ENCODE data around the gene MRPL38.
"Not testable (repeated sequence)": the region's sequence is repeated elsewhere in the genome, so short reads cannot be mapped to it uniquely, and the experiment has no call there.

The MRPL38 gene

GRCh38 chr17:75893305-75894048, 11.2 kb downstream of the MRPL38 start:
- no peak overlapping the region for H3K27ac ChIP-seq (ENCODE audit: low read length)
- no peak overlapping the region for H3K9ac ChIP-seq (ENCODE audit: low read depth, low read length)

GRCh38 chr17:75892556-75893224, 12.0 kb downstream of the MRPL38 start:
- Histone ChIP-seq H3K27ac (ENCODE audit: low read length) (no peak overlapping the region), H3K9ac (ENCODE audit: low read depth, low read length) (no peak overlapping the region), H3K4me1 (ENCODE audit: insufficient read depth, low read length) (peaks cover 4% of the 10 kb centered on the region; the same call in 1 of the 2 replicates)

More at GRCh38 chr17:75893305-75894048, 11.2 kb downstream of the MRPL38 start:
- Histone ChIP-seq H3K36me3 (ENCODE audit: insufficient read depth, low read depth, low read length) (peaks cover 30% of the 10 kb centered on the region), H3K27me3 (ENCODE audit: insufficient read depth, low read length) (no peaks in the 10 kb centered on the region), H3K9me3 (ENCODE audit: insufficient read depth, low read depth, low read length) (no peaks in the 10 kb centered on the region), H3K4me1 (ENCODE audit: insufficient read depth, low read length) (peaks cover 4% of the 10 kb centered on the region; the same call in 1 of the 2 replicates), H3K4me3 (ENCODE audit: low read length) (no peak overlapping the region)

GRCh38 chr17:75891605-75892555, 12.8 kb downstream of the MRPL38 start:
- Histone ChIP-seq H3K27me3 (ENCODE audit: insufficient read depth, low read length) (no peaks in the 10 kb centered on the region), H3K36me3 (ENCODE audit: insufficient read depth, low read depth, low read length) (peaks cover 23% of the 10 kb centered on the region), H3K4me3 (ENCODE audit: low read length) (no peak overlapping the region), H3K9me3 (ENCODE audit: insufficient read depth, low read depth, low read length) (no peaks in the 10 kb centered on the region), H3K9ac (ENCODE audit: low read depth, low read length) (no peak overlapping the region), H3K4me1 (ENCODE audit: insufficient read depth, low read length) (peaks cover 4% of the 10 kb centered on the region; the same call in 1 of the 2 replicates), H3K27ac (ENCODE audit: low read length) (no peak overlapping the region)

More at GRCh38 chr17:75892556-75893224, 12.0 kb downstream of the MRPL38 start:
- Histone ChIP-seq H3K4me3 (ENCODE audit: low read length) (no peak overlapping the region), H3K27me3 (ENCODE audit: insufficient read depth, low read length) (no peaks in the 10 kb centered on the region), H3K9me3 (ENCODE audit: insufficient read depth, low read depth, low read length) (no peaks in the 10 kb centered on the region), H3K36me3 (ENCODE audit: insufficient read depth, low read depth, low read length) (peaks cover 23% of the 10 kb centered on the region)

GRCh38 chr17:75891022-75891604, 13.6 kb downstream of the MRPL38 start:
- Histone ChIP-seq H3K9me3 (ENCODE audit: insufficient read depth, low read depth, low read length) (no peaks in the 10 kb centered on the region), H3K9ac (ENCODE audit: low read depth, low read length) (no peak overlapping the region), H3K4me1 (ENCODE audit: insufficient read depth, low read length) (peaks cover 4% of the 10 kb centered on the region; the same call in 1 of the 2 replicates), H3K36me3 (ENCODE audit: insufficient read depth, low read depth, low read length) (peaks cover 23% of the 10 kb centered on the region), H3K27ac (ENCODE audit: low read length) (no peak overlapping the region), H3K27me3 (ENCODE audit: insufficient read depth, low read length) (no peaks in the 10 kb centered on the region), H3K4me3 (ENCODE audit: low read length) (no peak overlapping the region)

- no peak overlapping the region for H3K27ac ChIP-seq (ENCODE audit: low read length)
- peaks cover 4% of the 10 kb centered on the region; the same call in 1 of the 2 replicates for H3K4me1 ChIP-seq (ENCODE audit: insufficient read depth, low read length)
- H3K9ac ChIP-seq (ENCODE audit: low read depth, low read length): no peak overlapping the region
- H3K27me3 ChIP-seq (ENCODE audit: insufficient read depth, low read length): no peaks in the 10 kb centered on the region
- no peak overlapping the region for H3K4me3 ChIP-seq (ENCODE audit: low read length)
- H3K9me3 ChIP-seq (ENCODE audit: insufficient read depth, low read depth, low read length): no peaks in the 10 kb centered on the region
- peaks cover 23% of the 10 kb centered on the region for H3K36me3 ChIP-seq (ENCODE audit: insufficient read depth, low read depth, low read length)
Measured at GRCh38 chr17:75889454-75889853, 15.2 kb downstream of the MRPL38 start.

GRCh38 chr17:75888484-75888883, 16.2 kb downstream of the MRPL38 start:
- H3K27me3 ChIP-seq (ENCODE audit: insufficient read depth, low read length): no peaks in the 10 kb centered on the region
- H3K27ac ChIP-seq (ENCODE audit: low read length): no peak overlapping the region
- peaks cover 23% of the 10 kb centered on the region for H3K36me3 ChIP-seq (ENCODE audit: insufficient read depth, low read depth, low read length)
- no peaks in the 10 kb centered on the region for H3K4me1 ChIP-seq (ENCODE audit: insufficient read depth, low read length)
- H3K9me3 ChIP-seq (ENCODE audit: insufficient read depth, low read depth, low read length): no peaks in the 10 kb centered on the region
- H3K4me3 ChIP-seq (ENCODE audit: low read length): no peak overlapping the region
- H3K9ac ChIP-seq (ENCODE audit: low read depth, low read length): no peak overlapping the region

- not testable (repeated sequence) for H3K4me1 ChIP-seq (ENCODE audit: insufficient read depth, low read length); H3K9me3 ChIP-seq (ENCODE audit: insufficient read depth, low read depth, low read length); H3K4me3 ChIP-seq (ENCODE audit: low read length); H3K27ac ChIP-seq (ENCODE audit: low read length); H3K27me3 ChIP-seq (ENCODE audit: insufficient read depth, low read length); H3K9ac ChIP-seq (ENCODE audit: low read depth, low read length)
- H3K36me3 ChIP-seq (ENCODE audit: insufficient read depth, low read depth, low read length): peaks cover 12% of the 10 kb centered on the region
Measured at GRCh38 chr17:75885860-75886259, 18.8 kb downstream of the MRPL38 start.

GRCh38 chr17:75885431-75885830, 19.3 kb downstream of the MRPL38 start:
- H3K4me1 ChIP-seq (ENCODE audit: insufficient read depth, low read length): no peaks in the 10 kb centered on the region

GRCh38 chr17:75881678-75882454, 22.8 kb downstream of the MRPL38 start:
- H3K36me3 ChIP-seq (ENCODE audit: insufficient read depth, low read depth, low read length): no peaks in the 10 kb centered on the region
- H3K9ac ChIP-seq (ENCODE audit: low read depth, low read length): no peak overlapping the region

More at GRCh38 chr17:75885431-75885830, 19.3 kb downstream of the MRPL38 start:
- Histone ChIP-seq H3K27me3 (ENCODE audit: insufficient read depth, low read length) (peaks cover 8% of the 10 kb centered on the region; the same call in 1 of the 2 replicates), H3K9ac (ENCODE audit: low read depth, low read length) (no peak overlapping the region), H3K9me3 (ENCODE audit: insufficient read depth, low read depth, low read length) (no peaks in the 10 kb centered on the region), H3K36me3 (ENCODE audit: insufficient read depth, low read depth, low read length) (peaks cover 8% of the 10 kb centered on the region), H3K27ac (ENCODE audit: low read length) (no peak overlapping the region), H3K4me3 (ENCODE audit: low read length) (no peak overlapping the region)

GRCh38 chr17:75880266-75880665, 24.4 kb downstream of the MRPL38 start:
- Histone ChIP-seq H3K9ac (ENCODE audit: low read depth, low read length) (no peak overlapping the region), H3K4me1 (ENCODE audit: insufficient read depth, low read length) (no peaks in the 10 kb centered on the region), H3K4me3 (ENCODE audit: low read length) (no peak overlapping the region), H3K9me3 (ENCODE audit: insufficient read depth, low read depth, low read length) (no peaks in the 10 kb centered on the region), H3K27me3 (ENCODE audit: insufficient read depth, low read length) (peaks cover 55% of the 10 kb centered on the region), H3K27ac (ENCODE audit: low read length) (no peak overlapping the region), H3K36me3 (ENCODE audit: insufficient read depth, low read depth, low read length) (no peaks in the 10 kb centered on the region)

More at GRCh38 chr17:75881678-75882454, 22.8 kb downstream of the MRPL38 start:
- peaks cover 44% of the 10 kb centered on the region for H3K27me3 ChIP-seq (ENCODE audit: insufficient read depth, low read length)
- H3K4me3 ChIP-seq (ENCODE audit: low read length): no peak overlapping the region
- no peak overlapping the region for H3K27ac ChIP-seq (ENCODE audit: low read length)
- no peaks in the 10 kb centered on the region for H3K4me1 ChIP-seq (ENCODE audit: insufficient read depth, low read length)
- H3K9me3 ChIP-seq (ENCODE audit: insufficient read depth, low read depth, low read length): no peaks in the 10 kb centered on the region

Data from iPS-20b (cell line).